GM23338 (cell line): ENCODE data around the gene ENPEP.

ENCODE experiments used
- EZH2 ChIP-seq: fragments of 200-600 bp; sonication (generic); IDR thresholded peaks from one replicate; pipeline ENCODE4 v1.8.0; 2017; ENCODE audit warnings: antibody characterized with exemption, mild to moderate bottlenecking, low read depth; ENCODE audit not compliant: unreplicated experiment
- POLR2AphosphoS5 ChIP-seq: IDR thresholded peaks from 2 replicates; pipeline ENCODE4 v1.6.1; 2016; ENCODE audit warnings: antibody characterized with exemption, low read depth
- REST ChIP-seq: IDR thresholded peaks from one replicate; pipeline ENCODE4 v1.6.1; 2018; ENCODE audit warnings: antibody characterized with exemption; ENCODE audit not compliant: unreplicated experiment
- TF ChIP-seq, protein P1 (sequence below), 2 experiments: fragments of 200-600 bp in 1 of 2; sonication (generic) in 1 of 2; conservative IDR thresholded peaks; 2 replicates each; pipeline versions ENCODE4 v1.5.1 to v1.6.1; 2016 to 2017; ENCODE audit warnings: antibody characterized with exemption in 2 of 2, low read depth in 2 of 2, mild to moderate bottlenecking in 2 of 2, moderate library complexity in 1 of 2

DNA sequence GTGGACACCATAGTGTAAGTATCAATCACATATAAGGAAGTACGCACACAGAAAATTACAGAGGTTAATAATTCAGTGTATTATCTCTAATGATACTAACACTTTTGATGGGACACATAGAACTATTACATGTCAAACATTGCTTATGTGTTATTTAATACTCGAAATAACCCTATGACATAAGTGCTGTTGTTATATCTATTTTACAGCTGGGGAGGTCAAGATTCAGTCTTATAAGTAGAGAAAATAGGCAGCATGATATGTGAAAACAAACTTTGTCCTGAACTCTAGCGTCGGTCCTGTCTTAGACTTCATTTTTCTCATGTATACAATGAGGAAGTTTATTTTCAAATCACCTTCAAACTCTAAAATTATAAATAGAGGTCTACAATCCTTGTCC lies 23.2 kb downstream of the ENPEP start:
- TF ChIP-seq, protein P1, sequence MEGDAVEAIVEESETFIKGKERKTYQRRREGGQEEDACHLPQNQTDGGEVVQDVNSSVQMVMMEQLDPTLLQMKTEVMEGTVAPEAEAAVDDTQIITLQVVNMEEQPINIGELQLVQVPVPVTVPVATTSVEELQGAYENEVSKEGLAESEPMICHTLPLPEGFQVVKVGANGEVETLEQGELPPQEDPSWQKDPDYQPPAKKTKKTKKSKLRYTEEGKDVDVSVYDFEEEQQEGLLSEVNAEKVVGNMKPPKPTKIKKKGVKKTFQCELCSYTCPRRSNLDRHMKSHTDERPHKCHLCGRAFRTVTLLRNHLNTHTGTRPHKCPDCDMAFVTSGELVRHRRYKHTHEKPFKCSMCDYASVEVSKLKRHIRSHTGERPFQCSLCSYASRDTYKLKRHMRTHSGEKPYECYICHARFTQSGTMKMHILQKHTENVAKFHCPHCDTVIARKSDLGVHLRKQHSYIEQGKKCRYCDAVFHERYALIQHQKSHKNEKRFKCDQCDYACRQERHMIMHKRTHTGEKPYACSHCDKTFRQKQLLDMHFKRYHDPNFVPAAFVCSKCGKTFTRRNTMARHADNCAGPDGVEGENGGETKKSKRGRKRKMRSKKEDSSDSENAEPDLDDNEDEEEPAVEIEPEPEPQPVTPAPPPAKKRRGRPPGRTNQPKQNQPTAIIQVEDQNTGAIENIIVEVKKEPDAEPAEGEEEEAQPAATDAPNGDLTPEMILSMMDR (conservative IDR thresholded peaks at IDR 0.05; ENCODE audit: low read depth in 2 of 2), result no peak
- TF ChIP-seq POLR2AphosphoS5, result no peak
- no peak for TF ChIP-seq EZH2
- TF ChIP-seq REST, result no peak
